ENCODE results near the gene SGCD.

The SGCD gene

DNA sequence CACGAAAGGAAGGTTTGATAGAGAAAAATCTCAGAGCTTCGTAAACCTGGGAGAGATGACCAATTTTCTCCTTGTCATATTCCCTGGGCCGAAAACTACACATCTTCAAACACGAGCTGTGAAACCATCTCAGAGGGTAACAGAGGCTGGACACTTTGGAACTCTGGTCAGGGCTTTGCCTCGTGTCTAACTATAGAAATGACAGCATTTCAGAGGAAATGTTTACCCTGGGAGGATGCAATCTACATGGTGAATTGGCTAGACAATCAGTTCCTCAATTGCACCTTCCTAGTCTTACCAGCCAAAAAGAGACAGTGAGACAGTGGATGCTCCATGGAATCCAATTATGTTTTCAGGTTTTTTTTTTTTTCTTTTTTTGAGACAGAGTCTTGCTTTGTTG, 414.6 kb downstream of the SGCD start:
- TF ChIP-seq BACH2 (CRISPR knock-in tag; IDR thresholded peaks at IDR 0.05; ENCODE audit: borderline replicate concordance) (no peak), ZNF70 (CRISPR knock-in tag; IDR thresholded peaks at IDR 0.05) (no peak), TCF4 (CRISPR knock-in tag; IDR thresholded peaks at IDR 0.05; ENCODE audit: borderline replicate concordance) (no peak), CSDC2 (CRISPR knock-in tag; IDR thresholded peaks at IDR 0.05) (no peak), ZNF565 (CRISPR knock-in tag; conservative IDR thresholded peaks at IDR 0.05; ENCODE audit: low read depth) (no peak), SNAI2 (CRISPR knock-in tag; IDR thresholded peaks at IDR 0.05) (no peak), GLIS3 (CRISPR knock-in tag; IDR thresholded peaks at IDR 0.05) (no peak), ISL1 (CRISPR knock-in tag; IDR thresholded peaks at IDR 0.05) (no peak), TOX (CRISPR knock-in tag; IDR thresholded peaks at IDR 0.05; ENCODE audit: borderline replicate concordance) (no peak), ARNTL (CRISPR knock-in tag; IDR thresholded peaks at IDR 0.05; ENCODE audit: borderline replicate concordance, low read depth) (no peak)
- TF ChIP-seq, protein P1, sequence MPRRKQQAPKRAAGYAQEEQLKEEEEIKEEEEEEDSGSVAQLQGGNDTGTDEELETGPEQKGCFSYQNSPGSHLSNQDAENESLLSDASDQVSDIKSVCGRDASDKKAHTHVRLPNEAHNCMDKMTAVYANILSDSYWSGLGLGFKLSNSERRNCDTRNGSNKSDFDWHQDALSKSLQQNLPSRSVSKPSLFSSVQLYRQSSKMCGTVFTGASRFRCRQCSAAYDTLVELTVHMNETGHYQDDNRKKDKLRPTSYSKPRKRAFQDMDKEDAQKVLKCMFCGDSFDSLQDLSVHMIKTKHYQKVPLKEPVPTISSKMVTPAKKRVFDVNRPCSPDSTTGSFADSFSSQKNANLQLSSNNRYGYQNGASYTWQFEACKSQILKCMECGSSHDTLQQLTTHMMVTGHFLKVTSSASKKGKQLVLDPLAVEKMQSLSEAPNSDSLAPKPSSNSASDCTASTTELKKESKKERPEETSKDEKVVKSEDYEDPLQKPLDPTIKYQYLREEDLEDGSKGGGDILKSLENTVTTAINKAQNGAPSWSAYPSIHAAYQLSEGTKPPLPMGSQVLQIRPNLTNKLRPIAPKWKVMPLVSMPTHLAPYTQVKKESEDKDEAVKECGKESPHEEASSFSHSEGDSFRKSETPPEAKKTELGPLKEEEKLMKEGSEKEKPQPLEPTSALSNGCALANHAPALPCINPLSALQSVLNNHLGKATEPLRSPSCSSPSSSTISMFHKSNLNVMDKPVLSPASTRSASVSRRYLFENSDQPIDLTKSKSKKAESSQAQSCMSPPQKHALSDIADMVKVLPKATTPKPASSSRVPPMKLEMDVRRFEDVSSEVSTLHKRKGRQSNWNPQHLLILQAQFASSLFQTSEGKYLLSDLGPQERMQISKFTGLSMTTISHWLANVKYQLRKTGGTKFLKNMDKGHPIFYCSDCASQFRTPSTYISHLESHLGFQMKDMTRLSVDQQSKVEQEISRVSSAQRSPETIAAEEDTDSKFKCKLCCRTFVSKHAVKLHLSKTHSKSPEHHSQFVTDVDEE (CRISPR knock-in tag; IDR thresholded peaks at IDR 0.05): no peak
- no peak for ATAC-seq

DNA sequence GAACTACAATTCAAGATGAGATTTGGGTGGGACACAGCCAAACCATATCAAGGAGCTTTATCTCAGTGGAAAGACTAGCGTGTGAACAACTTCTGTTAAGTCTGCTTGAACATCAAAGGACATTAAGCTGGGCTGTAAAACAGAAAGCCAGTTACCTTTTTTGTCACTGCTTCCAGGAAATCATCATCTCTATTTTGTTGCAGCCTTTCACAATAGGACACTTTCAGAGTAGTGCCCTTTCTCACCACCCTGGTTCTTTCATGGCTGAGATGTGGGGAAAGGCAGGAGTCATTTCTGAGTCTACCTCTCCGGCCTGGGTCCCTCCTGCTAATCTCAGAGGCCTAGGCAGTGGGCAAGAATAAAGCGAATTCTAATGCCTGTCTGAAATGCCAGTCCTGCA, 426.9 kb downstream of the SGCD start:
- ATAC-seq: no peak

DNA sequence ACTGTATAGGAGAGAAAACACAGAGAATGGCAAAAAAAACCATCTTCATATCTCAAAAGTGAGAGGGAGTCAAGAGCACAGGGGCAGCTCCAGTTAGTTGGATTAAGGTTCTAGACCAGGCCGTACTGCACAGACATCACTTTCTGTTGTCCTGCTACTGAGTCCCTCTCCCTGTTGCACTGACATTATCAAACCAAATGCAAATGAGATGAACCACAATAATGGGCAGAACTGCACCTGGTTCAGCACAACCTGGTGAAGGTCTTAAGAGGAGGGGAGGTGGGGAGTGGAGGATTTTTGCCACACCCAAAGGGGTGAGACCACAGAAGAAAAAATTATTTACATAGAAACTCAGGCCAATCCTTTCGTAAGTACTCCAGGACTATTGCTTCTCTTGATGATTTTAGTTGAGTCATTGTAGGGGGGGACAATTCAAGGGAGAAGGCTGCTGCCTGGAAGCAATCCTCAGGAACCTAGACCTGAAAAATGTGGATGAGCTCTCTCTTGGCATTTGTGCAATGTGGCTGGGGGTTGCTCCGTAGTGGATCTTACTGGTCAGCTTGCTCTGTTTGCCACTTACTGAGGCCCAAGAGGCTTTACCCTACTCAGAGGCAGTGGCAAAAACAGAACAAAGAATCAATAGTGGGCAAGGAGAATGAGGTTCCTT, 428.6 kb downstream of the SGCD start:
- no peak for ATAC-seq
- TF ChIP-seq ZFP3 (CRISPR knock-in tag; IDR thresholded peaks at IDR 0.05): no peak

More for the DNA sequence above, 426.9 kb downstream of the SGCD start:
- TF ChIP-seq BACH2 (CRISPR knock-in tag; IDR thresholded peaks at IDR 0.05; ENCODE audit: borderline replicate concordance): no peak
- TF ChIP-seq CSDC2 (CRISPR knock-in tag; IDR thresholded peaks at IDR 0.05): no peak
- no peak for TF ChIP-seq TOX (CRISPR knock-in tag; IDR thresholded peaks at IDR 0.05; ENCODE audit: borderline replicate concordance)
- no peak for TF ChIP-seq PPARA (CRISPR knock-in tag; IDR thresholded peaks at IDR 0.05; ENCODE audit: borderline replicate concordance)
- TF ChIP-seq ZNF70 (CRISPR knock-in tag; IDR thresholded peaks at IDR 0.05): no peak
- TF ChIP-seq ARNTL (CRISPR knock-in tag; IDR thresholded peaks at IDR 0.05; ENCODE audit: borderline replicate concordance, low read depth): no peak
- TF ChIP-seq, protein P2, sequence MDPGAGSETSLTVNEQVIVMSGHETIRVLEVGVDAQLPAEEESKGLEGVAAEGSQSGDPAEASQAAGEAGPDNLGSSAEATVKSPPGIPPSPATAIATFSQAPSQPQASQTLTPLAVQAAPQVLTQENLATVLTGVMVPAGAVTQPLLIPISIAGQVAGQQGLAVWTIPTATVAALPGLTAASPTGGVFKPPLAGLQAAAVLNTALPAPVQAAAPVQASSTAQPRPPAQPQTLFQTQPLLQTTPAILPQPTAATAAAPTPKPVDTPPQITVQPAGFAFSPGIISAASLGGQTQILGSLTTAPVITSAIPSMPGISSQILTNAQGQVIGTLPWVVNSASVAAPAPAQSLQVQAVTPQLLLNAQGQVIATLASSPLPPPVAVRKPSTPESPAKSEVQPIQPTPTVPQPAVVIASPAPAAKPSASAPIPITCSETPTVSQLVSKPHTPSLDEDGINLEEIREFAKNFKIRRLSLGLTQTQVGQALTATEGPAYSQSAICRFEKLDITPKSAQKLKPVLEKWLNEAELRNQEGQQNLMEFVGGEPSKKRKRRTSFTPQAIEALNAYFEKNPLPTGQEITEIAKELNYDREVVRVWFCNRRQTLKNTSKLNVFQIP (CRISPR knock-in tag; IDR thresholded peaks at IDR 0.05; ENCODE audit: borderline replicate concordance, low read depth): no peak
- no peak for TF ChIP-seq SNAI2 (CRISPR knock-in tag; IDR thresholded peaks at IDR 0.05)
- TF ChIP-seq RARB (CRISPR knock-in tag; IDR thresholded peaks at IDR 0.05): no peak
- TF ChIP-seq ZC3H10 (CRISPR knock-in tag; IDR thresholded peaks at IDR 0.05): no peak
- TF ChIP-seq TCF4 (CRISPR knock-in tag; IDR thresholded peaks at IDR 0.05; ENCODE audit: borderline replicate concordance): no peak
- no peak for TF ChIP-seq ZFP3 (CRISPR knock-in tag; IDR thresholded peaks at IDR 0.05)
- no peak for TF ChIP-seq OSR1 (CRISPR knock-in tag; IDR thresholded peaks at IDR 0.05)
- TF ChIP-seq ZNF565 (CRISPR knock-in tag; conservative IDR thresholded peaks at IDR 0.05; ENCODE audit: low read depth): no peak
- no peak for TF ChIP-seq ISL1 (CRISPR knock-in tag; IDR thresholded peaks at IDR 0.05)

DNA sequence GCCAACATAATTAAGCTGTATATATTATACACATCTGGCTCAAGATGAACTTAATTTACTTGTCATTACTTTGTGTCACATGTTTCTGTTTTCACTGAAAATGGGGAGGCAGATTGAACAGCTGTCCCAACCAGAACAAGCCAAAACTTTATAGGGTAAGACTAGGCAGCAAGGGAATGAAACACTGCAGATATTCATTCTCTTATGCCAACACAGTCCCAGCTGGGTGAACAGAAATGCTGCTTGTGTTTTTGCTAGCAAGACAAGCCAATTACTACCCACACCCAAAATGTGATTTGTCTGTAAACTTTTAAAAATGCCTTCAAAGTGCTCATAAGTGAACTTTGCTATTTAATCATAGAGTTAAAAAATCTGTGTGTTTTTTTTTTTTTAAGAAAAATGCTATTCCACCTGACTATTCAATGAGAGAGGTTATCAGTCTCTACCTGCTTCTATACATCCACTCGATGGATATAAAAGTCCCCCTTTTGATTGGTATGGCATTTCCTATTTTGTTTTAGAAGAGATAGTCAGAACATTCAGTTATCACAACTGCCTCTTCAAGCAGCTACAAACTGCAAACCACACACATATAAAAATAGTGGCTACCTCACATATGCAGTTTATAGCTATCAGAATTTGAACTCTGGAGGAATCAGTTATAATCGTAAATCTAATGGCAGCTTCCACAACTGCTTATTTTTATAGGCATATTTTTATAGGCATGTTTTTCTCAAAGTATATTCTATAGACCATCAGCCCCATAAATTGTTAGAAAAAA, 431.2 kb downstream of the SGCD start:
- ATAC-seq: no peak

More for the DNA sequence above, 431.2 kb downstream of the SGCD start:
- no peak for TF ChIP-seq TOX (CRISPR knock-in tag; IDR thresholded peaks at IDR 0.05; ENCODE audit: borderline replicate concordance)
- no peak for TF ChIP-seq RARB (CRISPR knock-in tag; IDR thresholded peaks at IDR 0.05)
- no peak for TF ChIP-seq PPARA (CRISPR knock-in tag; IDR thresholded peaks at IDR 0.05; ENCODE audit: borderline replicate concordance)
- TF ChIP-seq, protein P2 (CRISPR knock-in tag; IDR thresholded peaks at IDR 0.05; ENCODE audit: borderline replicate concordance, low read depth): no peak
- TF ChIP-seq, protein P3, sequence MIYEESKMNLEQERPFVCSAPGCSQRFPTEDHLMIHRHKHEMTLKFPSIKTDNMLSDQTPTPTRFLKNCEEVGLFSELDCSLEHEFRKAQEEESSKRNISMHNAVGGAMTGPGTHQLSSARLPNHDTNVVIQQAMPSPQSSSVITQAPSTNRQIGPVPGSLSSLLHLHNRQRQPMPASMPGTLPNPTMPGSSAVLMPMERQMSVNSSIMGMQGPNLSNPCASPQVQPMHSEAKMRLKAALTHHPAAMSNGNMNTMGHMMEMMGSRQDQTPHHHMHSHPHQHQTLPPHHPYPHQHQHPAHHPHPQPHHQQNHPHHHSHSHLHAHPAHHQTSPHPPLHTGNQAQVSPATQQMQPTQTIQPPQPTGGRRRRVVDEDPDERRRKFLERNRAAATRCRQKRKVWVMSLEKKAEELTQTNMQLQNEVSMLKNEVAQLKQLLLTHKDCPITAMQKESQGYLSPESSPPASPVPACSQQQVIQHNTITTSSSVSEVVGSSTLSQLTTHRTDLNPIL (CRISPR knock-in tag; IDR thresholded peaks at IDR 0.05; ENCODE audit: low read depth): no peak
- TF ChIP-seq ESRRG (CRISPR knock-in tag; IDR thresholded peaks at IDR 0.05): no peak
- TF ChIP-seq ARNTL (CRISPR knock-in tag; IDR thresholded peaks at IDR 0.05; ENCODE audit: borderline replicate concordance, low read depth): no peak
- no peak for TF ChIP-seq ZFP3 (CRISPR knock-in tag; IDR thresholded peaks at IDR 0.05)
